ENCODE data around the gene PXT1.
A peak's percentile ranks its signal among the peaks of the same experiment; 100 is the strongest.
"Not testable (repeated sequence)": the region's sequence is repeated elsewhere in the genome, so short reads cannot be mapped to it uniquely, and the experiment has no call there.

The PXT1 gene

DNA sequence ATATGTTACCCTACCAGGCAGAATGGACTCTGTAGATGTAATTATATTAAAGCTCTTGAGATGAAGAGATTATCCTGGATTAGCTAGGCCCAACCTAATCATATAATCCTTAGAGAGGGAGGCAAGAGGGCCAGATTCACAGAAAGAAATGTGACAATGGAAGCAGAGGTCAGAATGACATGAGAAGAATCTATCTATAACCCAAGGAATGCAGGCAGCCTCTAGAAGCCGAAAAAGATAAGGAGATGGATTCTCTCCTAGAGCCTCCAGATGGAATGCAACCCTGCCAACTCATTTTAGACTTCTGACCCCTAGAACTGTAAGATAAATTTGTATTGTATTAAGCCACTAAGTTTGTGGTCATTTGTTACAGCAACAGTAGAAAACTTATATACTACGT lies 12.3 kb downstream of the PXT1 start:
- Mint-ChIP-seq H3K4me1 (ENCODE audit: low read depth) (no peaks in the 10 kb centered on the region), H3K36me3 (ENCODE audit: low read depth) (no peaks in the 10 kb centered on the region), H3K27ac (no peak overlapping the region), H3K27me3 (ENCODE audit: low read depth) (no peaks in the 10 kb centered on the region), H3K9me3 (no peaks in the 10 kb centered on the region), H3K4me3 (no peak overlapping the region)

DNA sequence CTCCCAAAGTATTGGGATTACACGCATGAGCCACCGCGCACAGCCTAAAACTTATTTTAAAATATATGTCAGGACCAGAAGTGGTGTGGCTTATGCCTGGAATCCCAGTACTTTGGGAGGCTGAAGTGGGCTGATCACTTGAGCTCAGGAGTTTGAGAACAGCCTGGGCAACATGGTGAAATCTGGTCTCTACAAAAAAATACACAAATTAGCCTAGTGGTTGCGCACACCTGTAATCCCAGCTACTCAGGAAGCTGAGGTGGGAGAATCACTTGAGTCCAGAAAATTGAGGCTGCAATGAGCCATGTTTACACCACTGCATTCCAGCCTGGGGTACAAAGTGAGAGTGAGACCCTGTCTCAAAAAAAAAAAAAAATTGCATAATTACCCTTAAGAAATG lies 13.7 kb downstream of the PXT1 start:
- peaks cover under 1% of the 10 kb centered on the region for H3K4me1 Mint-ChIP-seq (ENCODE audit: low read depth)
- no peaks in the 10 kb centered on the region for H3K27me3 Mint-ChIP-seq (ENCODE audit: low read depth)
- no peaks in the 10 kb centered on the region for H3K36me3 Mint-ChIP-seq (ENCODE audit: low read depth)
- no peak overlapping the region for H3K27ac Mint-ChIP-seq
- no peak overlapping the region for H3K4me3 Mint-ChIP-seq
- no peaks in the 10 kb centered on the region for H3K9me3 Mint-ChIP-seq

DNA sequence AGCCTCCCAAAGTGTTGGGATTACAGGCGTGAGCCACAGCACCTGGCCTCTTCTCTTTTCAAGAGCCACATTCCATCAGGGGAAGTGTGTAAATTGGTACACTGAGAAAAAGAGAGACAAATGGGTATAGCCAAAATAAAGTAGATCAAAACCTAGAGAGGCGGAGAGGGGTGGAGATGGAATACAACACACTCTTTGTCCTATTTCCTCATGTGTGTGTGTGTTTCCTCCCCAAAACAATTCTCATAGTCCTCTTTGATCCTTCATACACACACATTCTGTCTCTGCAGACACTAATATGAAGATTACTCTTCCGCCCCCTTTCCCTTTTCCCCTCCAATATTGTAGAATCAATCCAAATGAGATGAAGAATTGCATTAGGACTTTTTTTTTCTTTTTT lies 16.0 kb downstream of the PXT1 start:
- H3K4me3 Mint-ChIP-seq: no peak overlapping the region
- no peak overlapping the region for H3K27ac Mint-ChIP-seq
- H3K36me3 Mint-ChIP-seq (ENCODE audit: low read depth): no peaks in the 10 kb centered on the region
- no peaks in the 10 kb centered on the region for H3K9me3 Mint-ChIP-seq
- no peaks in the 10 kb centered on the region for H3K27me3 Mint-ChIP-seq (ENCODE audit: low read depth)
- H3K4me1 Mint-ChIP-seq (ENCODE audit: low read depth): peaks cover 14% of the 10 kb centered on the region

DNA sequence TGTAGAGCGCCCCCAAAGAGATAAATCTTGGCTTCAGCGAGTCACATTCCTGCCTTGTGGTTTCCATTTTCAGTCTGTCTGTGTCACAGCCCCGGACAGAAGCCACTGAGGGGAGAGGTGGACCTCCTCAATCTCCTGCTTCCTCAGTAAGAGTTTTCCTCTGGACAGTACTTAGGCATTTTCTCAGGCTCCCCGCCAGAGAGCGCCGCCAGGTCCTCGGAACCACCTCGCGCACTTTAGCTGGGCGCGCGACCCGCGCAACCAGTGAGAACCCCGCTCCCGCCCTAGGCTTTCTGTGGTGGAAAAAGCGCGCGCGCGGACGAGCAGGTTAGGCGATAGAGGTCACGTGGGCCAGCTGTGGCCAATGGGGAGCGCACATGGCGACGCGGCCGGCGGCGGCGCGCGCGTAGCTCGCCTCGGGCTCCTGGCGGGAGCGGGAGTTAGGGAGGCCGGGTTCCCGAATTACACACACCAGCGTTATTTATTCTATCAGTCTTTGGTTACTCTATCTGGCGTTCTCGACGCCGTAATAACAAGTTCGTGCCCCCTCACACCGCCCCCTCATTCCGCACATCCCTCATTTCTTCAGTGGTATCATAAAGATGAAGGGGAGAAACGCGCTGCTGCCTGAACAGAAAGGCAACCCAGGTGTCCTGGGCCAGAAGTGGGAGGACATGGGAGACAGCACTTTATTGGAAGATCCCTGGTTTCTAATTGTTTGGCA lies 19.4 kb downstream of the PXT1 start:
- H3K4me3 Mint-ChIP-seq: peak overlapping the region; percentile 84
- H3K27me3 Mint-ChIP-seq (ENCODE audit: low read depth): no peaks in the 10 kb centered on the region
- H3K36me3 Mint-ChIP-seq (ENCODE audit: low read depth): no peaks in the 10 kb centered on the region
- no peaks in the 10 kb centered on the region for H3K9me3 Mint-ChIP-seq
- peaks cover 14% of the 10 kb centered on the region for H3K4me1 Mint-ChIP-seq (ENCODE audit: low read depth)
- peak overlapping the region; percentile 71 for H3K27ac Mint-ChIP-seq

- Mint-ChIP-seq H3K27me3 (ENCODE audit: low read depth) (no peaks in the 10 kb centered on the region), H3K4me1 (ENCODE audit: low read depth) (peaks cover 14% of the 10 kb centered on the region), H3K27ac (peak overlapping the region; percentile 71), H3K4me3 (peak overlapping the region; percentile 84), H3K9me3 (no peaks in the 10 kb centered on the region), H3K36me3 (ENCODE audit: low read depth) (no peaks in the 10 kb centered on the region)
Observed at GRCh38 chr6:36422714-36423100, 19.9 kb downstream of the PXT1 start.

GRCh38 chr6:36419310-36419709 lies 23.3 kb downstream of the PXT1 start:
- Mint-ChIP-seq H3K27ac (no peak overlapping the region), H3K36me3 (ENCODE audit: low read depth) (no peaks in the 10 kb centered on the region), H3K4me3 (no peak overlapping the region)

DNA sequence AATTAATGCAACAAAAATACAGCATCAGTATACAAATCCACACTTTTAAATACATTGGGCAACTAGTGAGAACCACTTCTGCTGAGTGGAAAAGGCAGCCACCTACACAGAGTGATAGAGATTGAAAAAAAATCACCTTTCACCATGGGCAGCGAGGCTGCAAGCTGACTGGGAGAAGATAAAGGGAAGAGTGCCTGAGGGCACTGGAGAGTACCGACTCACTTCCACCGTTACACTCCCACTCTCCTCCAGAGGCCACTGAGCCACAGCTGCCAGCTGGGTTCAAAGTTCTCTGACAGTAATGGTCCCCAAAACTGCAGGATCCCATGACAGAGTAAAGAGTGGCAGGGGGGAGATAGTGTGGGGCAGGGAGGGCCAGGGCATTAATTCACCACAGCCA lies 24.1 kb downstream of the PXT1 start:
- Mint-ChIP-seq H3K4me1 (ENCODE audit: low read depth) (peaks cover 10% of the 10 kb centered on the region), H3K36me3 (ENCODE audit: low read depth) (no peaks in the 10 kb centered on the region), H3K27ac (no peak overlapping the region), H3K27me3 (ENCODE audit: low read depth) (peaks cover 8% of the 10 kb centered on the region), H3K9me3 (peaks cover 4% of the 10 kb centered on the region), H3K4me3 (no peak overlapping the region)

More at GRCh38 chr6:36419310-36419709, 23.3 kb downstream of the PXT1 start:
- Mint-ChIP-seq H3K27me3 (ENCODE audit: low read depth) (peaks cover 5% of the 10 kb centered on the region), H3K4me1 (ENCODE audit: low read depth) (peaks cover 14% of the 10 kb centered on the region), H3K9me3 (no peaks in the 10 kb centered on the region)

DNA sequence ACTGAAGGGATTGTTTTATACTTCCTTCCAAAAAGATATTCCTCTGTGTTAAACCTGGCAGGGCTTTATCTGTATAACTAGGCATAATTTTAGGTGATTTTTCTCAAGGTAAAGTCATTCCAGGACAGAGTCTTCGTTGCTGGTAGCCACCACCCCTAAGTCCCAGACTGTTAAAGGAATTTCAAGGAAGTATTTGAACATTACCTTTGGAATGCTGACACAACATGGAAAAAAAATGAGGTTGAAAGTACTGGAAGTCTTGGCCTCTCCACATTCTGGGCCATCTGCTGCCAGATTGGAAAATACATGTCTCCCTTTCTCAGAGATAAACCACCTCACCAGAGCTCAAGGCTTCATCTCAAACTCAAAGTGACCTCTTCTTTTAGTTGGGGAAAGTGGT lies 28.2 kb downstream of the PXT1 start:
- peaks cover 9% of the 10 kb centered on the region for H3K9me3 Mint-ChIP-seq
- no peaks in the 10 kb centered on the region for H3K4me1 Mint-ChIP-seq (ENCODE audit: low read depth)
- H3K4me3 Mint-ChIP-seq: no peak overlapping the region
- peaks cover 2% of the 10 kb centered on the region for H3K36me3 Mint-ChIP-seq (ENCODE audit: low read depth)
- H3K27me3 Mint-ChIP-seq (ENCODE audit: low read depth): peaks cover 15% of the 10 kb centered on the region
- H3K27ac Mint-ChIP-seq: no peak overlapping the region

DNA sequence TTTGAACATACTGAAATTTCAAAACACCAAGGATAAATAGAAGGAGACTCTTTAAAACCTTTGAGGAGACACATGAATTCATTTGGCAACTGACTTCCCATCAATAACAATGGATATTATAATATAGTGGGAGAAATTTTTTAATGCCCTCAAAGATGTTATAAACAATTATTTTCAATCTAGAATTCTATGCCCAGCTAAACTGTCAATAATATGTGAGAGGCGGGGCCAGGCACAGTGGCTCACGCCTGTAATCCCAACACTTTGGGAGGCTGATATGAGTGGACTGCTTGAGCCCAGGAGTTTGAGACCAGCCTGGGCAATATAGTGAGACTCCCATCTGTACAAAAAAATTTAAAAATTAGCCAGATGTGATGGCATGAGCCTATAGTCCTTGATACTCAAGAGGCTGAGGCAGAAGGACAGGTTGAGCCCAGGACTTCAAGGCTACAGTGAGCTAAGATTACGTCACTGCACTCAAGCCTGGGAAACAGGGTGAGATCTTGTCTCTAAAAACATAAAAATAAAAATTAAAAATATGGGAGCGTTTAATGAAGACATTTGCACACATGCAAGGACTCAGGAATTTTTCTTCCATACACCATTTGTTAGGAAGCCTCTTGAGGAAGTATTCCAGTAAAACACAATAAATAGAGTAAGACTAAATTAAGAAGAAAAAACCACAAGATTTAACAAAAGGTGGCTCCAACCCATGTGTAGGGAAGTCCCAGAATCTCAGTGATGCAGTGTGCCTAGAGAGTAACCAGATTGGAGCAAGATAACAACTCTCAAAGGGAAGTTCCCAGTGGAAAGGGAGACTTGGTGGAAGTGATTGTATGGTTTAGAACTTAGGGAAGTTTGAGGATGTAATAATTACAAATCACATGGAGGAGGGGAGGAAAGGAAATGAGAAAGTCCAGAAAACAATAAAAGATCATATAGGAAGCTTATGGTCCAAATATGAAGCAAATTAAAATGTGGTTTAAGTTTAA lies 28.9 kb downstream of the PXT1 start:
- H3K36me3 Mint-ChIP-seq (ENCODE audit: low read depth): peaks cover 2% of the 10 kb centered on the region
- H3K27me3 Mint-ChIP-seq (ENCODE audit: low read depth): peaks cover 18% of the 10 kb centered on the region
- H3K4me3 Mint-ChIP-seq: no peak overlapping the region
- H3K27ac Mint-ChIP-seq: no peak overlapping the region
- peaks cover 9% of the 10 kb centered on the region for H3K9me3 Mint-ChIP-seq
- H3K4me1 Mint-ChIP-seq (ENCODE audit: low read depth): no peaks in the 10 kb centered on the region

DNA sequence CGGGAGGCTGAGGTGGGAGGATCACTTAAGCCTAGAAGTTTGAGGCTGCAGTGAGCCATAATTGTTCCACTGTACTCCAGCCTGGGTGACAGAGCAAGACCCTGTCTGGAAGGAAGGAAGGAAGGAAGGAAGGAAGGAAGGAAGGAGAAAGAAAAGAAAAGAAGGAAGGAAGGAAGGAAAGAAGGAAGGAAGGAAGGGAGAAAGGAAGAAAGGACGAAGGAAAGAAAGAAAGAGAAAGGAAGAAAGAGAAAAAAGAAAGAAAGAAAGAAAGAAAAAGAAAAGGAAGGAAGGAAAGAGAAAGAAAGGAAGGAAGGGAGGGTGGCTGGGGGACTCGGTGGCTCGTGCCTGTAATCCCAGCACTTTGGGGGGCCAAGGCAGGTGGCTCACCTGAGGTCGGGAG lies 32.9 kb downstream of the PXT1 start:
- not testable (repeated sequence) for H3K4me1 Mint-ChIP-seq (ENCODE audit: low read depth); H3K4me3 Mint-ChIP-seq; H3K36me3 Mint-ChIP-seq (ENCODE audit: low read depth); H3K9me3 Mint-ChIP-seq; H3K27ac Mint-ChIP-seq
- H3K27me3 Mint-ChIP-seq (ENCODE audit: low read depth): peaks cover 23% of the 10 kb centered on the region

- Mint-ChIP-seq H3K4me3 (no peak overlapping the region), H3K36me3 (ENCODE audit: low read depth) (no peaks in the 10 kb centered on the region), H3K4me1 (ENCODE audit: low read depth) (no peaks in the 10 kb centered on the region), H3K9me3 (no peaks in the 10 kb centered on the region), H3K27me3 (ENCODE audit: low read depth) (peaks cover 28% of the 10 kb centered on the region), H3K27ac (no peak overlapping the region)
Observed at GRCh38 chr6:36404164-36404563, 38.5 kb downstream of the PXT1 start.

GRCh38 chr6:36402481-36402880 lies 40.2 kb downstream of the PXT1 start:
- Mint-ChIP-seq H3K27ac (no peak overlapping the region), H3K4me3 (no peak overlapping the region), H3K27me3 (ENCODE audit: low read depth) (peaks cover 24% of the 10 kb centered on the region), H3K36me3 (ENCODE audit: low read depth) (no peaks in the 10 kb centered on the region), H3K4me1 (ENCODE audit: low read depth) (no peaks in the 10 kb centered on the region), H3K9me3 (no peaks in the 10 kb centered on the region)

DNA sequence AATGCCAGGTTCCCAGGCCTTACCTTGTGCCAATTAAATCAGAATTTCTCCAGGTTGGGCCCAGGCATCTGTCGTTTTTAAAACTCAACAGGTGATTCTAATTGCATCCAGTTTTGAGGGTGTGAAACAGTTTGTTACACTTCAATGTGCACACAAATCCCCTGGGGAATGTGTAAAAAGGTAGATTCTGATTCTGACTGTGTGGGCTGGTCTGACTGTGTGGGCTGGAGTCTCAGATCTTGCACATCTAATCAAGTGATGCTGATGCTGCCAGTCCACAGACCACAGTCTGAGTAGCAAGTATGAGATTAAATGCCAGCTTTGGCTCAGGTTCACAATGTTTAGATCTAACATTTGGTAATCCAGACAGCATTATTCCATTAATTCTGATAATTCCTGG lies 42.7 kb downstream of the PXT1 start:
- no peaks in the 10 kb centered on the region for H3K4me1 Mint-ChIP-seq (ENCODE audit: low read depth)
- H3K4me3 Mint-ChIP-seq: no peak overlapping the region
- H3K27me3 Mint-ChIP-seq (ENCODE audit: low read depth): peaks cover 27% of the 10 kb centered on the region

DNA sequence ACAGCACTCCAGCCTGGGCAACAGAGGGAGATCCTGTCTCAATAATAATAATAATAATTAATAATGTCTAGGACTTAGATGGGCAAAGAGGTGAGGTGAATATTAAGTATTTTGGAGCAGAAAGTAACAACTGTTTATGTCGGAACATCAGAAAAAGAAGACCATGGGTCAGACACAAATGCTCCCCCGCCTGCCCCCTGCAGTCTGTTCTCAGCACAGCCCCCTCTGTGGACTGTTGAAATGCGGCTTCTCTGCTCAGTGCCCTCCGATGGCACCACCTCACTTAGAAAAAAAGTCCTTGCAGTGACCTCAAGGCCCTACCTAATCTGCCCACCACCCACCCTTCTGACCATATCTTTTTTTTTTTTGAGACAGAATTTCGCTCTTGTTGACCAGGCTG lies 50.0 kb downstream of the PXT1 start:
- Mint-ChIP-seq H3K4me3 (no peak overlapping the region), H3K27me3 (ENCODE audit: low read depth) (peaks cover 56% of the 10 kb centered on the region), H3K27ac (no peak overlapping the region), H3K36me3 (ENCODE audit: low read depth) (no peaks in the 10 kb centered on the region), H3K4me1 (ENCODE audit: low read depth) (peaks cover 5% of the 10 kb centered on the region), H3K9me3 (no peaks in the 10 kb centered on the region)

More for the DNA sequence above, 42.7 kb downstream of the PXT1 start:
- Mint-ChIP-seq H3K9me3 (no peaks in the 10 kb centered on the region), H3K36me3 (ENCODE audit: low read depth) (no peaks in the 10 kb centered on the region), H3K27ac (no peak overlapping the region)

GRCh38 chr6:36389353-36389752 lies 53.3 kb downstream of the PXT1 start:
- Mint-ChIP-seq H3K27ac (no peak overlapping the region), H3K4me1 (ENCODE audit: low read depth) (peaks cover 24% of the 10 kb centered on the region), H3K36me3 (ENCODE audit: low read depth) (peaks cover 7% of the 10 kb centered on the region), H3K4me3 (no peak overlapping the region), H3K27me3 (ENCODE audit: low read depth) (peaks cover 52% of the 10 kb centered on the region), H3K9me3 (no peaks in the 10 kb centered on the region)

Data from T-helper 1 cell treated with Interleukin-12 subunit alpha and Interleukin-12 subunit beta and Interleukin-4 antibody, amounts not matched to agents 30 μg/mL and 1 μg/mL, for 36 hours (primary cell).